Fibroblast of skin of right quadriceps (primary cell): ENCODE data around the gene KBTBD13.

Source experiments
- DNase-seq: peaks from one replicate; pipeline ENCODE4 v3.0.0-alpha.2; 2013

Gene KBTBD13

GRCh38 chr15:65076486-65077290 is at the start of gene KBTBD13:
TSS of gene KBTBD13 (plus strand) at chr15:65076746. CDS start at chr15:65076816, 70 bp downstream.
- no peak for DNase-seq

GRCh38 chr15:65026756-65027155 is 49.8 kb upstream of the KBTBD13 start:
- no peak for DNase-seq

- DNase-seq = no peak
These were observed 49.0 kb upstream of the KBTBD13 start for GRCh38 chr15:65027593-65027992.

- no peak for DNase-seq
These were observed 48.2 kb upstream of the KBTBD13 start for GRCh38 chr15:65028338-65028737.

- peak; percentile 81 for DNase-seq
These were observed 47.4 kb upstream of the KBTBD13 start, which contains the start of gene MTFMT for GRCh38 chr15:65028921-65029735. TSS of gene MTFMT (minus strand) at chr15:65029639. CDS start at chr15:65029613, 26 bp downstream.

GRCh38 chr15:65029736-65030208 is 46.8 kb upstream of the KBTBD13 start:
- DNase-seq = no peak

GRCh38 chr15:65032801-65033537 is 43.6 kb upstream of the KBTBD13 start:
- DNase-seq = peak; percentile 60

- DNase-seq = peak; percentile 42
These were observed 42.8 kb upstream of the KBTBD13 start for GRCh38 chr15:65033659-65034269.

GRCh38 chr15:65034719-65035118 is 41.8 kb upstream of the KBTBD13 start:
- DNase-seq = no peak

GRCh38 chr15:65037309-65037708 is 39.2 kb upstream of the KBTBD13 start:
- no peak for DNase-seq

GRCh38 chr15:65038428-65038827 is 38.1 kb upstream of the KBTBD13 start:
- DNase-seq = no peak

- no peak for DNase-seq
These were observed 37.7 kb upstream of the KBTBD13 start for GRCh38 chr15:65038836-65039235.

- DNase-seq = no peak
These were observed 36.1 kb upstream of the KBTBD13 start for GRCh38 chr15:65040461-65040860.

- no peak for DNase-seq
These were observed 34.8 kb upstream of the KBTBD13 start for GRCh38 chr15:65041787-65042186.

- no peak for DNase-seq
These were observed 33.7 kb upstream of the KBTBD13 start for GRCh38 chr15:65042776-65043327.

GRCh38 chr15:65044218-65044617 is 32.3 kb upstream of the KBTBD13 start:
- peak; percentile 46 for DNase-seq

GRCh38 chr15:65044724-65045481 is 31.6 kb upstream of the KBTBD13 start, which contains the start of gene SLC51B:
TSS of gene SLC51B (plus strand) at chr15:65045387. CDS start at chr15:65050005, 4,618 bp downstream.
- no peak for DNase-seq

- no peak for DNase-seq
These were observed 28.3 kb upstream of the KBTBD13 start for GRCh38 chr15:65048241-65048640.

GRCh38 chr15:65049418-65049840 is 27.1 kb upstream of the KBTBD13 start:
- DNase-seq = peak; percentile 92

- DNase-seq = no peak
These were observed 26.3 kb upstream of the KBTBD13 start for GRCh38 chr15:65050270-65050669.

- DNase-seq = no peak
These were observed 25.3 kb upstream of the KBTBD13 start for GRCh38 chr15:65051266-65051665.
